HG03565 (cell line): ENCODE measurements around the gene GLP1R.

Experiments used
- ATAC-seq: cut with Tn5 transposase; IDR thresholded peaks from one replicate; pipeline ENCODE4 v1.9.1; 2021; ENCODE audit warnings: mild to moderate bottlenecking, moderate library complexity; ENCODE audit not compliant: unreplicated experiment

The GLP1R gene

DNA sequence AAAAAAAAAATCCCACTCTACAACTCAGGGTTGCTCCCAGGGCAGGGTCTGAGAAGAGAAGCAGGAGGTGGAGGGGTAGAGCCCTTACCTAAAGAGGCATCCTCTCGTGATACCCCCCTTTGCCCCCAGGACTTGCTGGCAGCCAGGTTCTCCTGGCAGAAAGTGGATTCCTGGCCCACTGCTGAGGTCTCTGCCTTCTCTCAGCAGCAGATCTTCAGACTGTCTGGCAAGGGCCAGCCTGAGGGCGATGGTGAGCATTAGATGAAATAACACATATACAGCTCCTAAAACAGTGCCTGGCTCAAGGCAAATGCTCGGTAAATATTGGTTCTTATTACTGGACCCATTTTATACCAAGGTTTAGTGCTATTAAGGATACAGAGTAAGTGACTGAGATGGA is 4.8 kb upstream of the GLP1R start:
- ATAC-seq, result no peak

DNA sequence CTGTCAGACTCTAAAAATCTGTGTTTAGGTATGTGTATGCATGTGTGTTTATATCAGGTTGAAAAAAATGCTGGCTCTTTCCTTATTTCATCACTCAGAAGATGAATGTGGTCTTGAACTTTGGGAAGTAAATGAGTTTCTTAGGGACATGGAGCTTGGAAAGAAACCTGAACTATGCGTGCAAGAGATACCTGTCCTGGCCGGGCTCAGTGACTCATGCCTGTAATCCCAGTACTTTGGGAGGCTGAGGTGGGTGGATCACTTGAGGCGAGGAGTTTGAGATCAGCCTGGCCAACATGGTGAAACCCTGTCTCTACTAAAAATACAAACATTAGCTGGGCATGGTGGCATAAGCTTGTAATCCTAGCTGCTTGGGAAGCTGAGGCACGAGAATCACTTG is 4.4 kb upstream of the GLP1R start:
- no peak for ATAC-seq

DNA sequence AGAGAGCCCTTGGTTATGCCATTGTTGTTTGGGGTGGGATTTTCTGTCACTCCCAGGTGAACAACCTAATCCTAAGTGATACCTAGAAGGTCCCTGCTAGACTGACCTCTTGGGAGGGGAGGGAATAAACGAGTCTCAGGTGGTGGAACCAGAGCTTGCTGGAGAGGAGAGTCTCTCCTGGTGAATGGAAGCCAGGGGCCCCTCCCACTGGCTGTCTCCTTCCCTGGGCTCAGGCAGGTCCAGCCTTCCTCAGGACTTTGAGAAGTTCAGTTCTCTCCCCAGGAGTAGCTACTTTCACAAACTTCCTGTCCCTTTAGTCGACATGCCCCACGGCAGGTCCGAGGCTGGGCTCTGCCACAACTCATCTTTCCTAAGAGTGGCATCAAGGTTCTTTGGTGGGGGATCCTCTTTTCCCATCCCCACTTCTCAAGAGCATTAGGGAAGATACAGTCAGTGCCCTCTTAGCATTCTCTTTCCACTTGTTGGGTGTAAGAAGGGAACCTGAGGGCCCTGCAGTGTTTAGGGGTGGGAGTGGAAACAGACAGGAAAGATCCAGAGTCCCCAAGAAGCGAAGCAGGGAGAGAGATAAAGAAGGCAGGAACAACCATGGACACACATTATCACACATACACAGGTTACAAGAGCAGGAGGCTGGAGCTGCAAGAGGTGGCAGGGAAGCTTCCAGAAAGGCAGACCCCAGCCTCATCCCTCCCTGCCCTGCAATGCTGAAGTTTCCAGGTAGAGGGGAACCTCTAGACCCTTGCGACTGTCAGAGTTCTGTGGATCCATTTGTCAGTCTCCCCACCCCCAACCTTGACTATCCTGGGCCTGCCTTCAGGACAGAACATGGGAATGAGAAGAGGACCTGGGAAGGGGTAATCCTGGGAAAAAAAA is 900 bp upstream of the GLP1R start:
- no peak for ATAC-seq

DNA sequence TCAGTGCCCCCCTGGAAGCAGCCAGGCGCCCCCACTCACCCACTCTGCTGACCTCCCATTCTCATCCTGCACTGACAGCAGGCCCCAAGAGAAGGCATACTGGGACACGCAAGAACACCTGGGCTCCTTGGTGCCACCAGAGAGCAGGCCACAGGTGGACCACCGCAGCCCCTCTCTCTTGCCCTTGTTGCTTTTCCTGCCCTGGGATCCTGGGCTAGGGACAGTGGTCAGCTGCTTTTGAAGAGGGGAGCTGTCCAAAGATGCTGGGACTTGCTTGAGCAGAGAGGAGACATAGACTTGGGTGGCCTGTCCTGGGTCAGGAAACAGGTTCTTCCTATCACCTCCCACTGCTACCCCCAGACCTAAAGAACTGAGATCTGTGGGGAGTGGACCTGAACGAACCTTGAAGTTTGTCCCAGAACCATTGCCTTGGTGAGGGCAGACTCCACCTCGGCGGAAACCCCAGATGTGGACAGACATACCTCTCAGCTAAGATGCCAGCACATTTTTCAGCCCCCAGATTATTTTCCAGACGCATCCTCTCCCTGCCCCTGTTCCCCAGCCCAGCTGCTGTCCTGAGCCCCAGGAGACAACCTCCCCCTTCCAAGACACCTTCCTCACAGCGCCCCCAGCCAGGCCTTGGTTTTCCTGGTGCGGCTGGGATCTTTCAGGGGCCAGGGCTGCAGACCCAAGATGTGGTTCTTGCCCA is 1.1 kb downstream of the GLP1R start:
- no peak for ATAC-seq

DNA sequence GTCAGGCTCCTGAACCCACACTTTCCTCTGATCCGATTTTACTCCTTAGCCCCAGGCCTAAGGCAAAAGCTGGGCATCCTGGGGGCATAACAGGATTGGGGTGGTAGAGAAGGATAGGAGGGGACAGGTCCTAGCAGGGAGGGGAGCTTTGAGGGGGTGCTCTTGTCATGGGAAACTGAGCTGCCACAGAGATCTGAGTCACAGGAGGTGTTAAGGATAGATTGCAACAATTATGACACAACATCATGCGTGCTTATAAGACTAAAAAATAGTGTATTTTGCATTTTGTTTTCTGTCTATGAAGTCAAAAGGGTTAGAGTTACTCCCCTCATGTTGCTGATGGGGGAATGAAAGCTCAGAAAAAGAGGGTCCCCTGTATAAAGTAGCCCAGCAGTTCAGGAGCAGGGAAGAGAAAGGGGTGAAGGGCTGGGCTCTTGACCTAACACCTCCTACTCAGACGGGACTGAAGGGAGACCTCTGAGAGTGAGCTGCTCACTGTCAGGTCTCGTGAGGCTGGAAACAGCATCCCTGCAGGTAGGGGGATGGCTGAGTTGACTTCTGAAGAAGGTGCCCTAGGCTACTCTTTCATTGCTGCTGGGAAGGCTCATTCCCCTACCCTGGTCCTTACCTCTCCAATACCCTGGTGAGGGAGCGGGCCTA is 2.0 kb downstream of the GLP1R start:
- ATAC-seq, result no peak

DNA sequence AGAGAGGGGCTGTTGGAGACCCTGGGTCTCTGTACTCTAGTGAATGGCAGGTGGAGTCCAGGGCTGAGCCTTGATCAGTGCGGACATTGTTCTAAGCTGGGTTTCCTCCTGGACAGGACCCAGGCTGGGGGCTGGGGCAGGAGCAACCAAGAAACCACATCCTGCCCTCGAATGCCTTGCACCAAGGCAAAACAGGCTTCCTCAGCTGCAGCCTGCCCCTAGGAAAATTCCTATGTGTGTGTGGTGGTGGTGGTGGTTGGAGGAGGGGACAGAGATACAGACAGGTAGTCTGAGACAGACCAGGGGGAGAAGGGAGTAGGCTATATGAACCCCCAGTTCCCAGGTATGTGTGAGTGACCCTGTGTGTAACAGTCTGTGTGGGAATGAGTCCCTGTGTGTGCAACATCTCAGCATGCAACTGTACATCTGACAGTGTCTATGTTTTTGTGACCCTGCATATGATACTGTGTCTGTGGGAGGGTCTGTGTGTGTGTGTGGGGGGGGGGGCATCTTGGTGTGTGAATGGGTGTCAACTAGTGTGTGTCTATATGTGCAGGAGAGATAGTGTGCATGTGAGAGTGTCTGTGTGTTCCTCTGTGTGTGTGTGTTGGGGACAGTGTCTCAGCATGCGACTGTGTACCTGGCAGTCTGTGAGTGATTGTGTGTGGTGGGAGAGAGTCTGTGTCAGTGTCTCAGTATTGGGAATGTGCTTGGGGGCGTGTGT is 3.0 kb downstream of the GLP1R start:
- ATAC-seq, result no peak

DNA sequence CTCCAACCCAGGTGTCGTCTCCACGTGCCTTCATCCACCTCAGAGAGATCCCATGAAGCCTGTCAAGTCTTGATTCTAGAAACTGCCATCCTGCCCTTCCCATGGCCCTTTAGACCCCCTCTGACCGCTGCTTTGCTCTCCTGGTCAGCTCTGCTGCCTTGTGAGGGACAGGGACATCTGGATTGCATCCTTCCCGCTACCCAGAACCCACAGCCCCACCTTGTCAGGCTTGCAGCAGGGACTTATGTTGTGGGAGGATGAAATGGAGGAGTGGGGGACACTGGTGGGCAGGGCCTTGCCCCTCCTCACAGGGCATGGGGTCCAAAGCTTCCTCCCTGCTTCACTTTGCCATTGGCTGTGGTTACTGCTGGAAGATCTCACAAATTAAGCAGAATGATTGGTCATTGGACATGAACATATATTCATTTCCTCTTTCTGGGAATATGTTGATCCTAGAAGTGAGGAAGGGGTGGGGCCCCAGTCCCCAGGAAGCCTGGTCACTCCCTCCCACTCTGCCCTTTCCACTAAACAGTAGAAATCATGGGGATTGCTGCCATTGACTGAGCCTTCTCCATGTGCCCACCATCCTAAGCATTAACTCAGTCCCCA is 4.5 kb downstream of the GLP1R start:
- ATAC-seq, result no peak

DNA sequence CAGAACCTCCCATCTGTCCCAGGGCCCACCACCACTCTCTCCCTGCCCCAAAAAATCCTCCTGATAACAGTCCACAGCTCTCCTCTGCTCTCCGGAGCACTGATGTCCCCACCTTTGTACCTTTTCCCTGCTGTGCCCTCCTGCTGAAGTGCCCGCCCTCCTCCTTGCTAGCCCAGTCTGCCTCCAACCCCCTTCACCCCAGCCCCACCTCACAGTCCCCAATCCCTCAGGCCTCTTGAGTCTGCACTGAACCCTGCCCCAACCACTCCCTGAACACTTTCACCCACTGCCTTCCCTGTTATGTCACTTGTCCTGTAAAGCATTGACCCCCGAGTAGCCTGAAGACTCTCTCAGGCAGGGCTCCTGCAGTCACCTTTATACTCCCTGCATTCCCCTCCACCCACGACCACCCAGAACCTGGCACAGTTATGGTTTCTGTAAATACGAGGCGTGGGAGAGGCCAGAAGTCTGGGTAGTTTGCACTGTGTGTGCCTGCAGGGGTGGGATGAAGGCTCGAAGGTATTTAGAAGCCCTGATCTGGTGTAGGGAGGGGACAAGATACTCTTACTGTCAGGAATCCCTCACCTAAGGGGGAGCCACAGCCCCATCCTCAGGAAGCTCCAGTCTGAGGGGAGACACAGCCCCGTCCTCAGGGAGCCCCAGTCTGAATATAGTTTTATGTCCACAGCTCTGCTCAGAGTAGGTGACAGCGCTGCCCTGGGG is 5.4 kb downstream of the GLP1R start:
- ATAC-seq, result no peak

DNA sequence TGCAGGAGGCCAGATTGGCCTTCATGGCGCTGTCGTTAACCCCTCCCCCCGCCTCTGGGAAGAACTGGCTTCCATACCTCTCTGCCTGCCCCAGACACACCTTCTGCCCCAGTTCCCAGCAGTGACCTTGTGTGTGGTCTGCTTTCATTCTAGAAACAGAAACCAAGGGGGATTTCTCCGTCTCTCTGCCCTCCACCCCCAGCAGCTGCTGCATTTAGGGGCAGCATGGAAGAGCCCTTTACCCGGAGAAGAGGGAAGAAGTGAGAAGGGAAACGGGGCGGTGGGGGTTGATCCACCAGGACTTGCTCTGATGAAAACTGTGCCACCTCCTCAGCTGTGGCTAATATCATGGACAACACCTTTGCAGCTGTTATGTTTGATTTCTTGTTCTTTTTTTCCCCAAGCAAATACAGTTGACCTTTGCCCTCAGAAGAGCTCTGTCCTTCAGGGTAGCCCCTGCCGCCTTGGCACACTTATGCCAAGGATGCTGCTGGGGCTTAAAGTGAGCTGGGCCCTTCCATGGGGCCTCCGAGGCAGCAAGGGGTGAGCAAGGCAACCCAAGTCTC is 6.1 kb downstream of the GLP1R start:
- no peak for ATAC-seq

DNA sequence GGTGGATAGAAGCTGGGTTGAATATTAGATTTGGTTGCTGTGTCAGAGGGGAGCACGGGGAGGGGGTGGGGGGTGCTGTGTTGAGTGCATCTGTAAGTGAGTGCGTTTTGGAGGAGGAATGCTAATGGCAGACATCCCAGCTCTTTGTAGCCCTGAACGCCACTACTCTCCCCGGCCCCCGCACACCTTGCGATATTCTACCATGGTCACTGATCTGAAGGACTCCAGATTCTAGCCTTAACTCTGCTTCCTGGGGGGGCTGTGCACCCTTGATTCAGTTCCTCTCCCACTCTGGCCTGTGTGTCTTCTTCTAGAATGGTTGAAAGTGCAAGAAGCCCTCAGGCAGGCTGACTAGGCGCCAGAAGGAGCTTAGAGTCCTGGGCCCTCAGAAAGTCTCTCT is 7.1 kb downstream of the GLP1R start:
- ATAC-seq, result no peak

DNA sequence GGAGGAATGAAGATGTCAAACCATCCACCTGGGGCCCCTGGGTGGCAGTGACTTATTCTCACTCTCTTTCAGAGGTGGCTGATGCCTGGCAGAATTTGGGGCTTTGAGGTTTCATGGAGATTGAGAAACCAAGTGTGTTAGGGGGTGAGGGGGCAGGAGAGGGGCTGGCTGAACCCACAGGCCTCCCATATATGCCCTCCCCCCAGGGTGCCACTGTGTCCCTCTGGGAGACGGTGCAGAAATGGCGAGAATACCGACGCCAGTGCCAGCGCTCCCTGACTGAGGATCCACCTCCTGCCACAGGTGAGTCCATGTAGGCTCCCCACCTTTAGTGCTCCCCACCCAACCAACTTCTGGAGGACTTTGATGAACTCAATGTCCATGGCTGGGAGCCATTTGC is 7.6 kb downstream of the GLP1R start:
- no peak for ATAC-seq

DNA sequence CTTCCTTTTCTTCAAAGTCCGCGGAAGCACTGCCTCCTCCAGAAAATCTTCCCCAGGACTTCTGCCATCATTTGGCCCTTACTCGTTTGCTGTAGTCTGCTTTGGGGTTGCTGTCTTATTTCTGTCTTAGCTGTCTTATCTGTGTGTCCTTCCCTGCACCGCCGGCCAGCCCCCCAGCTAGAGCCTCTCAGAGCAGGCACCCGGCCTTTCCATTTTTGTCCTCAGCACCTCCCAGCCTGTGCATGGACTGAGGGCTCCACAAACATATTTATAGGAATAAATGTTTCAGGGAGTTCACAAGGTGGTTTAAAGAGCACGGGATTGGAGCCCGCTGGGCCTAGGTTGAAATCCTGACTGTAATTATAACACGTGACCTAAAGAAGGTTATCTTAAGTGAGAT is 8.1 kb downstream of the GLP1R start:
- no peak for ATAC-seq

DNA sequence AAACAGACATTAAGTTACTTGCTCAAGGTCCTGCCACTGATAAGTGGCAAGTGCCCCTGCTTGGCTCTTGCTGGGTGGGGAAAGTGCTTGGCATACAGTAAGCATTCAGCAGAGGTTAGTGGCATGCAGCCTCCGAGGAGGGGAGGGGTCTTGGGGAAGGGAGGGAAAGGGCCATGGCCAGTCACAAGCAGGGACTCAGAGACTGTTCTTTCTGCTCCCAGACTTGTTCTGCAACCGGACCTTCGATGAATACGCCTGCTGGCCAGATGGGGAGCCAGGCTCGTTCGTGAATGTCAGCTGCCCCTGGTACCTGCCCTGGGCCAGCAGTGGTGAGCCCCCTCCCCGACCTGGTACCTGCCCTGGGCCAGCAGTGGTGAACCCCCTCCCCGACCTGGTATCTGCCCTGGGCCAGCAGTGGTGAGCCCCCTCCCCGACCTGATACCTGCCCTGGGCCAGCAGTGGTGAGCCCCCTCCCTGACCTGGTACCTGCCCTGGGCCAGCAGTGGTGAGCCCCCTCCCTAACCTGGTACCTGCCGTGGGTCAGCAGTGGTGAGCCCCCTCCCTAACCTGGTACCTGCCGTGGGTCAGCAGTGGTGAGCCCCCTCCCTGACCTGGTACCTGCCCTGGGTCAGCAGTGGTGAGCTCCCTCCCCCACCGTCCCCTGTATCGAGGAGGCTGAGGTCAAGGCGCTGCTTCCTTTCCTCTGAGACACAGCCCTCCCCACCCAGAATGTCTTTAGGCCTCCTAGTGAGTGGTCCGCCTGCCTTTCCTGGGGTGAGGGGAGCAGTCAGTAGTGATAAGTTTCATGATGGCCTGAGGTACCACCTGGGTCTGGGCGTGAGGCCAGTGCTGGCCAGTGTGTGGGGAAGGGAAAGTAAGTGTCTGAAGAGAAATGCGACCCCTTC is 8.9 kb downstream of the GLP1R start:
- no peak for ATAC-seq

DNA sequence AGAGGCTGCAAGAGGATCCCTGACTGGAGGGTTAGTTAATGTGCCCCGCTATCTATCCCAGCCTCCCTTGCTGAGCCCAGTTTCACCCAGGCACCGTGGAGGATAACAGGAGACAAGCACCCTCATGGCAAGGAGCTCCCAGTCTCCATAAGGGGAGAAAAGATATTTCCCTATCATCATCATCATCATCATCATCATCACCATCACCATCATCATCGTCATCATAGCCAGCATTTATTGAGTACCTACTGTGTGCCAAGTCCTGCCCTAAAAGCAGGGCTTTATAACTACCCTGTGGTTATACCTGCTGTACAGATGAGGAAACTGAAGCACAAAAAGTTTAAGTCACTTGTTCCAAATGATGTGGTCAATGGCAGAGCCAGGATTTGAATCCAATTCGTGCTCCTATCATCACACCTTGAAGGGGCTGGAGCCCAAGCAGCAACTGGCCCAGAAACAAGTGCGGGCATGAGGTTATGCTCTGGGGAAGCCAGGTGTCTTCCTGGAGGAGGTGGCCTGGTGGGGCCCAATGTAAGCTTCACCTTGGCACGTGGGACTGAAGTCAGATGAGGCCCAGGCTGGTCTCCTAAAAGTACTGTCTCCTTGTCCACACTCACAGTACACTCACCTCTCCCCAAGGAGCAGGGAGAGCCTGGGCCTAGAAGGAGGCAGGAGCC is 10.0 kb downstream of the GLP1R start:
- ATAC-seq, result no peak

DNA sequence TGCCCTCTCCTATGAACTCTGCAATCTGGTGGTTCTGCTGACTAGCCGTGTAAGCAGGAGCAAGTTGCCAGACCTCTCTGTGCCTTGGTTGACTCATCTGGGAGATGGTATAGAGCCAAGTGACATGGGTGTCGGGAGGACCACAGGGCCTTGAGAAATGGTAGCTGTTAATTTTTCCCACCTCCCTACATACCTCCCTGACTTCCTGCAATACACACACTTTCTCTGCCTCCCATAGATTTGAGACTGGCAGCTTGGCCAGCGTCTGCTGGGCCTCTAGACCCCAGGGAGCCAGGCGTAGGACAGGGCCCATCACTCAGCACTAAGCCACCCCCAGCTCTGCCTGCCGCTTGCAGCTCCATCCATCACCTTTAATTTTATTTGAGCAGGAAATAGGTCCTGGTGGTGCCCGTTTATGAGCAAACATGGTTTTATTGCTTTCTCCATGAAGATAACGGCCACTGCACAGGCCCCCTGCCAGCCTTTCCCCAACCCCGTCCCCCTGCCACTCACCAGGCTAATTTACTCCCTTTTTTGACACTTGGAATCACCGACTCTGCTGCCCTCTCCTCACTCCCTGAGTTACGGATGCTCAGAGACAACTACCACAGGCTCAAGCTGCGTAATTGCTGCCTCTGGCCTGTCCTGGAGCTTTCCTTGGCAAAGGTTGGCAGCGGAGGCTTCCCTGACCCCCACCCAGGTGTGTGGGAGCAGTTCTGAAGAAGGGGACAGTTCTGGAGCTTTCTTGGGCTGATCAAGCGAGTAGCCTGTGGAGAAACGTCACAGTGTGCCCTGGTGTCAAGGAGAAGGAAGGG is 11.1 kb downstream of the GLP1R start:
- ATAC-seq, result no peak

DNA sequence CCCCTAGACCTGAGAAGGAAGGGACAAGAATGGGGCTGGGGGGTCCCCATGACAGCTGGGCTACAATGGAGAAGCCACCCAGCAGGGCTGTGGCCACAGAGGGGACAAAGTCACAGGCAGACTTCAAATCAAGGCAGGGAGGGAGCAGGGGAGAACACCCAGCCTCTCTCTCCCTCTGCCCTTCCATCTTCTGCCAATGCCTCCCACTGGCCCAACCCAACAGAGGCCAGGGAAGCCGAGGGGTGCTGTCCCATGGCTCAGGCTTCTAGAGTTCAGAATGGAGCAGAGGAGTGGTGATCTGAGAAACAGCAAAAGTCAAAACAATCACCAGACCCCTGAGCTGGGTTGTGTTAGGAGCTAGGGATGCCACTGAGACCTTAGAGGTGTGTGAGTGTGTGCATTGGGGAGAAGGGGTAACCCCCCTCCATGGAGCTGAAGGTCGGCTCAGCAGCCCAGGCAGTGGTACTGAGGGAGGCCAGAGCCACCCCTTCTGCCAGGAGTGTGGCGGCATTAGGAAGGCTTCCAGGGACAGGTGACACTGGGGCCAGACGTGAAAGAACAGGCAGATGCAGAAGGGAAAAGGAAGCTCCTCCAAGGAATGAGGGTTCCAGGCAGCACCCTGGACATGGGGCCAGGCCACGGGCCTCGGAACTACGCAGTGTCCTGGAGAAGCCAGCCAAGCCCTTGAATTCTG is 12.0 kb downstream of the GLP1R start:
- ATAC-seq, result no peak

DNA sequence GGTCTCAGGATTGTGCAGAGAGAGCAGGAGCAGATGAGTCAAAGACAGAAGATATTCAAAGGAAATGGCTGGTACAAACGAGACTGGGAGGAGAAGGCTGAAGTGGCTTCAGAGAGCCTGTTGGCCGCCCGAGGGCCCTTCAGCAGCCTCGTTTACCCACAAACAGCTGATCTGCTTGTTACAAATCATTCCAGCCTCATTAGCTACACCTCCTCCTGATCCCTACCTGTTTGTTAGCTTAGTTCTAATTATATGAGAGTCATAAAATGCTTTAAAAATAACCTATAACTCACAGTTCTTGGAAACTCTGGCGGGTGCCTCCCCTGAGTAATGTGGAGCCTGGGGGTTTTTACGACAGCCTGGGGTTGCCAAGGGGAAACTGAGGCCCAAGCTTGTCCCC is 12.6 kb downstream of the GLP1R start:
- ATAC-seq, result no peak
